ENCODE data around the gene MAP6D1.

The MAP6D1 gene

DNA sequence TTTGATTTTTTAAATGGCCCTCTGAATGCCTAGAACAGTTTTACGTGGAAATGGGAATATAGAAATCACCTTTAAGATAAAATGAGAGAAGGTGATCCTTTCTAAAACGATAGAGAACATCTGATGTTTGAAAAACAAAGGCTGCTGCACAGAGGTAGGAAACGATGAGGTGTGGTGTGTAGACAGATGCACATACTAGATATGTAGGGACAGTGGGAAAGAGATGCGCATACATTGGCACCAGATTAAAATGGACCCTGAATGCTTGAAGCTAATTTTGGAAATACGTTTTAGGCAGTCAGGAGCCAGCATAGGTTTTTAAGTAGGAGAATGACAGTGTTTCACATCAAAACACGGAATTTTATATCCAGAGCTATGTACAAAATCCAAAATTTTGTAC is 29.0 kb downstream of the MAP6D1 start:
- DNase-seq = no peak

DNA sequence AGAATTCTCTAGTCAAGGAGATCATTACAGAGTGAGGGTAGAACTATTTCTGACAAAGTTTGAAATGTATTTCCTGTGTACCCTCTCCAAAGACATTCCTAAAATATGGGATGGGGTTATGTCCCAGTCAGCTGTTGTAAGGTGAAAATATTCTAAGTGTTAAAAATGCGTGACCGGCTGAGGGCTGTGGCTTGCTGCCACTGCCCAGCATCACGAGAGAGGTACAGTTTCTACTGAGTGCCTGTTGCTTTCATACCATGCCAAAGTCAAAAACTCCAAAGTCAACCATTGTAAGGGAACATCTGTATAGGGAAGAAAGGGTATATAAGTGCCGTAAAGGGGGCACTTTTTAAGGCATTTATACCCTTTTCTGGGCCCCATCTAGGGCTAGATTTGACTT is 30.9 kb downstream of the MAP6D1 start:
- DNase-seq = no peak

- peak; percentile 65 for DNase-seq
Measured at GRCh38 chr3:183792976-183793375, 32.4 kb downstream of the MAP6D1 start.

DNA sequence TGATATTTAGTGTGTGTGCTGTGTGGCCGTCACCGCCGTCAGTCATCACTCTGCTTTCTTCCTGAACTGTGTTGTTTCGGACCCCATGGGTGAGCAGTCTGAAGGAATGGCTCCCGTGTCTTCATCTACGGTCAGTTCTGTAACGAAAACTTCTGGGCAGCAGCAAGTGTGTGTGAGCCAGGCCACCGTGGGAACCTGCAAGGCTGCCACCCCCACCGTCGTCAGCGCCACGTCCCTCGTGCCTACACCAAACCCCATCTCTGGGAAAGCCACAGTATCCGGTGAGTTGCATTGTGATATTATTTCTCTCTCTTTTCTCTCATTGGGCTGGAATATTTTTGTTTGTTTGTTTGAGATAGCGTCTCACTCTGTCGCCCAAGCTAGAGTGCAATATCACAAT is 34.7 kb downstream of the MAP6D1 start:
- DNase-seq = no peak

DNA sequence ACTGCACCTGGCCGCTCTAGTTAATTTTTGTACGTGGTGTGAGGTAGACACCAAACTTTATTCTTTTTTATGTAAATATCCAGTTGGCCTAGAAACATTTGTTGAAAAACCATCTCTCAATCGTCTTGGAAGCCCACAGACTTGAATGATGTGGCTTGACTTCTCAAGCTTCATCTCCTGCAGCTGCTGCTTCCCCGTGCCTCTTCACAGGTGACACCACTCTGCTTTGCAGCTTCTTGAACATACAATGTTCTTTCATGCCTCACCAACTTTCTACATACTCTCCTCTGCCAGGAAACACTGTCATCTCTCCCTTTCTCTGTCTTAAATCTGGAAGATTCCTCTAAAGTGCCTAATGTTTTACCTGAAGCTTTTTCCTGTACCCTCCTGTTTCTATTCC is 35.6 kb downstream of the MAP6D1 start:
- DNase-seq = no peak

GRCh38 chr3:183784503-183784902 is 40.9 kb downstream of the MAP6D1 start:
- peak; percentile 29 for DNase-seq

DNA sequence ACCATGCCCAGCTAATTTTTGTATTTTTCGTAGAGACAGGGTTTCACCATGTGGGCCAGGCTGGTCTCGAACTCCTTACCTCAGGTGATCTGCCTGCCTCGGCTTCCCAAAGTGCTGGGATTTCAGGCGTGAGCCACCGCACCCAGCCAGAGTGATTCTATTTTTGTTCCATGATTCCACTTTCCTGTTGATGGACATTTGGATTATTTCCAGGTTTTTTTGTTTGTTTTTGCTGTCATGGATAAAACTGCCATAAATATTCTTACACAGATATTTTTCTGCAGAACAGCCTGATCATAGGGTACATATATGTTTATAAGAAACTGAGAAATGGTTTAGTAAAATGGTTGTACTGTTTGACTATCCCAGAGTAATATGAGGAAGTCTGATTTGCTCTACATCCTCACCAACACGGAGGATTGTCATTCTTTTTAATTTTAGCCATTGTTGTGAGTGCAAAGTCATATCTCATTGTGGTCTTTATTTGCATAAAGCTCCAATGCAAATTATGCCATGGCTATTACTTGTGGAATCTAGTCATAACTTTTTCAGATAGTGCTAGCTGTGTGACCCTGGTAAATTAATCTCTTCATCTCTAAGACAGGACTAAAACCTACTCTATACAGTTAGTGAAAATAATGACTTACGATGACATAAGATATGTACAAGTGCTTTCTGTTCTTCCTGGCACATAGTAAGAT is 42.7 kb downstream of the MAP6D1 start:
- DNase-seq = no peak

- DNase-seq = no peak
Measured at GRCh38 chr3:183781246-183781645, 44.1 kb downstream of the MAP6D1 start.

- peak; percentile 64 for DNase-seq
Measured at GRCh38 chr3:183779896-183780465, 45.4 kb downstream of the MAP6D1 start.

- DNase-seq = no peak
Measured at GRCh38 chr3:183777016-183777618, 48.3 kb downstream of the MAP6D1 start.

- DNase-seq = peak; percentile 32
Measured at GRCh38 chr3:183776451-183776850, 48.9 kb downstream of the MAP6D1 start.

- no peak for DNase-seq
Measured at GRCh38 chr3:183775781-183776180, 49.6 kb downstream of the MAP6D1 start.

- DNase-seq = no peak
Measured at GRCh38 chr3:183774631-183775030, 50.7 kb downstream of the MAP6D1 start.

DNA sequence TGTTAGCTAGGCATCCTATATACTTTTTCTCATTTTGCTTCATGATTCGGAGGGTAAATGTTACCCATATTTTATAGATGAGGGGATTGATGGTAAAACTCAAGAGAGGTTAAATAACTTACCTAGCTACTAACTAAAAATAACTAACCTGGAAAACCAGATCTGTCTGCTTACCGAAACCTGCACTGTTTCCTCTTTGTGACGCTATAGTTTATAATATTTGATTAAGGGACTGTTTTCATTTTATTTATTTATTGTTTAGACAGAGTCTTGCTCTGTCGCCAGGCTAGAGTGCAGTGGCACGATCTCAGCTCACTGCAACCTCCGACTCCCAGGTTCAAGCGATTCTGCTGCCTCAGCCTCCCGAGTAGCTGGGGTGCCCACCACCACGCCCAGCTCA is 55.9 kb downstream of the MAP6D1 start:
- no peak for DNase-seq

DNA sequence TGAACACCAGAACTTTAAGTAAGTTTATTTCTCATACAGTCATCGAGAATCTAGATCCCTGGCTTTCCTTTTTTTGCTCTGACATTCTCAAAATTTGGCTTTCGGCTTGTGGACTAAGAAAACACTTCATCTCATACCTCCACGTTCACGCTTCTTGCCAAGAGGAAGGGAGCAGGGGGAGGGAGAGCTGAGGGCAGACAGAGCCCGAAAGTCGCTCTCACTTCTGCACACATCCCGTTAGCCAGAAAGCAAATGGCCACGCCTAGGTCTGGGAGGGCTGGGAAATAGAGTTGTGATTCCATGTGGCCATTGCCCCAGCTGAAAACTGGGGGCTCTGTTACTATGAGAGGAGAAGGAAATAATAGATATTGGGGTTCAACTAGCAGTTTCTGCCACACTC is 57.3 kb downstream of the MAP6D1 start:
- DNase-seq = no peak

GRCh38 chr3:183766745-183767606 is 58.4 kb downstream of the MAP6D1 start:
- peak; percentile 84 for DNase-seq

GRCh38 chr3:183766107-183766506 is 59.3 kb downstream of the MAP6D1 start:
- no peak for DNase-seq
